CD14-positive monocyte (primary cell): Measurements from ENCODE around the gene ZNF784. TPM values are rescaled to one million over a fixed set of nuclear protein-coding genes. Genes with fewer than 3 reads are reported as not detected.

Source experiments
- DNase-seq, 3 donors: peaks; one replicate each; pipeline ENCODE4 v3.0.0-alpha.2; 2011 to 2022
- H2AFZ ChIP-seq: 2 replicates; pipeline ENCODE4 v1.6.0; 2012; ENCODE audit warnings: mild to moderate bottlenecking, low read depth, low read length, inconsistent platforms; ENCODE audit not compliant: insufficient read depth, poor library complexity, severe bottlenecking
- H3K27ac ChIP-seq, 2 donors: 1 replicate in 1 of 2; 2 replicates in 1 of 2; pipeline ENCODE4 v1.5.1; 2012 to 2013; ENCODE audit warnings: low read length in 2 of 2, control low read depth in 1 of 2, inconsistent platforms in 1 of 2, low read depth in 1 of 2, mild to moderate bottlenecking in 1 of 2
- H3K27me3 ChIP-seq, 2 donors: one replicate each; pipeline versions ENCODE4 v1.6.0 to v1.6.1; 2011 to 2013; ENCODE audit warnings: low read length in 2 of 2; ENCODE audit not compliant: control insufficient read depth in 2 of 2, insufficient read depth in 2 of 2
- H3K36me3 ChIP-seq, 2 donors: replicated peaks in 1 of 2; 1 replicate in 1 of 2; 2 replicates in 1 of 2; pipeline versions ENCODE4 v1.5.1 to v1.6.1; 2012 to 2013; ENCODE audit warnings: low read length in 2 of 2, control low read depth in 1 of 2, inconsistent platforms in 1 of 2, mild to moderate bottlenecking in 1 of 2; ENCODE audit not compliant: insufficient read depth in 2 of 2, control insufficient read depth in 1 of 2
- H3K4me1 ChIP-seq, 2 donors: 1 replicate in 1 of 2; 2 replicates in 1 of 2; pipeline versions ENCODE4 v1.5.1 to v1.6.1; 2012 to 2013; ENCODE audit warnings: low read length in 2 of 2, control low read depth in 1 of 2, inconsistent platforms in 1 of 2, mild to moderate bottlenecking in 1 of 2, moderate library complexity in 1 of 2; ENCODE audit not compliant: insufficient read depth in 2 of 2, control insufficient read depth in 1 of 2
- H3K4me2 ChIP-seq: replicated peaks from 2 replicates; pipeline ENCODE3; 2012; ENCODE audit warnings: low read length, moderate library complexity, mild to moderate bottlenecking; ENCODE audit not compliant: poor library complexity, severe bottlenecking; ENCODE audit errors: extremely low read depth
- H3K4me3 ChIP-seq, 3 experiments: fragments of 200-600 bp in 1 of 3; sonication (generic) in 1 of 3; replicated peaks in 1 of 3; 1 replicate in 2 of 3; 2 replicates in 1 of 3; pipeline ENCODE4 v1.5.1; 2011 to 2013; ENCODE audit warnings: low read length in 3 of 3, mild to moderate bottlenecking in 3 of 3, control low read depth in 2 of 3, low read depth in 2 of 3, inconsistent platforms in 1 of 3, moderate library complexity in 1 of 3
- H3K79me2 ChIP-seq: 2 replicates; pipeline ENCODE4 v1.6.0; 2012; ENCODE audit warnings: mild to moderate bottlenecking, control low read depth, inconsistent platforms, low read length, moderate library complexity; ENCODE audit not compliant: insufficient read depth
- H3K9ac ChIP-seq: 2 replicates; pipeline ENCODE4 v1.6.0; 2017; ENCODE audit warnings: low read length, mild to moderate bottlenecking; ENCODE audit not compliant: insufficient read depth, poor library complexity, severe bottlenecking
- H3K9me3 ChIP-seq, 2 donors: replicated peaks in 1 of 2; 1 replicate in 1 of 2; 2 replicates in 1 of 2; pipeline versions ENCODE4 v1.5.1 to v1.6.1; 2012 to 2013; ENCODE audit warnings: low read length in 2 of 2, control low read depth in 1 of 2; ENCODE audit not compliant: control insufficient read depth in 1 of 2, insufficient read depth in 1 of 2
- H4K20me1 ChIP-seq: 2 replicates; pipeline ENCODE4 v1.6.0; 2012; ENCODE audit warnings: mild to moderate bottlenecking, low read length, control low read depth, moderate library complexity; ENCODE audit not compliant: insufficient read depth
- H3K27ac Mint-ChIP-seq, 7 donors: one replicate each; pipeline ENCODE4 v1.8.0; 2020; ENCODE audit warnings: mild to moderate bottlenecking in 7 of 7, mixed read lengths in 7 of 7, moderate library complexity in 6 of 7, inconsistent platforms in 2 of 7
- H3K27me3 Mint-ChIP-seq, 3 donors: one replicate each; pipeline ENCODE4 v1.8.0; 2021 to 2022; ENCODE audit warnings: low read depth in 3 of 3, mild to moderate bottlenecking in 3 of 3, mixed read lengths in 3 of 3, moderate library complexity in 3 of 3, inconsistent platforms in 1 of 3
- H3K36me3 Mint-ChIP-seq, 2 donors: one replicate each; pipeline ENCODE4 v1.8.0; 2020; ENCODE audit warnings: mixed read lengths in 2 of 2, inconsistent platforms in 1 of 2, mild to moderate bottlenecking in 1 of 2
- H3K4me1 Mint-ChIP-seq: one replicate; pipeline ENCODE4 v1.8.0; 2020; ENCODE audit warnings: mild to moderate bottlenecking, mixed read lengths
- H3K4me3 Mint-ChIP-seq, 2 donors: one replicate each; pipeline ENCODE4 v1.8.0; 2020; ENCODE audit warnings: mild to moderate bottlenecking in 2 of 2, mixed read lengths in 2 of 2, moderate library complexity in 1 of 2
- H3K9me3 Mint-ChIP-seq, 7 donors: one replicate each; pipeline ENCODE4 v1.8.0; 2020 to 2022; ENCODE audit warnings: mixed read lengths in 7 of 7, mild to moderate bottlenecking in 6 of 7, moderate library complexity in 6 of 7, inconsistent platforms in 2 of 7
- CTCF ChIP-seq: fragments of 200-600 bp; IDR thresholded peaks from one replicate; pipeline ENCODE4 v1.8.0; 2022; ENCODE audit warnings: antibody characterized with exemption, mild to moderate bottlenecking
- WGBS: methylation state at CpG from one replicate; pipeline ENCODE4 v1.1.5; 2013; ENCODE audit warnings: missing lambda C conversion rate; ENCODE audit not compliant: insufficient coverage; 5-methylcytosine and 5-hydroxymethylcytosine counted together
- intact Hi-C, 2 donors: fragments of 100-400 bp; cut with micrococcal nuclease; formaldehyde crosslinking; loops; one replicate each; pipeline versions ENCODE4 v1.15.0 to v1.15.1; 2023
- polyA plus RNA-seq, 3 donors: library from polyadenylated mRNA; depleted of rRNA in 1 of 3; unstranded in 2 of 3; stranded (reverse) in 1 of 3; fragments of 300-500 nt in 2 of 3; fragments of >200 nt in 1 of 3; fragmentation: Illumina TruSeq in 2 of 3; gene quantifications; 1 replicate in 2 of 3; 2 replicates in 1 of 3; pipeline ENCODE4 v1.2.3, GENCODE V29; 2012 to 2021

The ZNF784 gene
- polyA plus RNA-seq, 3 donors, result 1.5 to 5.5 (median 2.4) TPM

DNA sequence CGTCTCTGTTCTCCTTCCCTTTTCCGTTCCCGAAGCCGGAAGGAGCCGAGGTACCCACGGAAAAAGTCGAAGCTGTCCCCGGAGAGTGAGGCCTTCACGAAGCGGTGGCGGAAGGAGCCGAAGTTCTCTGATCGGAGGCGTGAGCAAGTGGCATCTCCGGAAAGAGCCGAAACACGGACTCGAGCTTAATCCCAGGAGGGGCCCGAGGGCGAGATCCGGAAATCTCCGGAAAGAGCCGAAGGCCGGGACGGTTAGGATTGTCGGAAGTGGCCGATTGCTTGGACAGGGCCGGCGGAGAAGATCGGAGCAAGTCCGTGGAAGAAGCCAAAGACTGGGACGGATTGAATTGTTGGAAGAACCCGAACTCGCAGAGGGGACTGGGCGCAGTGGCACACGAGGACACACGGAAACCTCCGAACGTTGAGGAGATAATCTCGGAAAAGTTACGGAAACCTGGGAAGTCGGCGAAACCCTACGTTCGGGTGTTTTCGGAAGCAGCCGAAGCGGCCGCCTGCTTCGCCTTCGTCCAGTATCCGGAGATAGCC lies 30.0 kb upstream of the ZNF784 start:
- under 1% methylated on average over 51 of the region's 52 CpGs for WGBS
- no peaks in the 10 kb centered on the region for H3K9me3 Mint-ChIP-seq

More for the DNA sequence above, 30.0 kb upstream of the ZNF784 start:
- H3K4me2 ChIP-seq, result peak overlapping the region; percentile 84
- peak overlapping the region; percentile 79 for H2AFZ ChIP-seq
- no peaks in the 10 kb centered on the region for H3K27me3 ChIP-seq
- H3K27ac ChIP-seq, result peak overlapping the region; percentile 94 to 98
- peaks cover 45% of the 10 kb centered on the region for H3K79me2 ChIP-seq
- peak overlapping the region; percentile 98 to 99 for H3K4me3 Mint-ChIP-seq
- peaks cover 31% of the 10 kb centered on the region for H3K4me1 Mint-ChIP-seq
- DNase-seq, result peak; percentile 100
- peak overlapping the region; percentile 70 for H3K9ac ChIP-seq
- peaks cover 33 to 48% of the 10 kb centered on the region in 2 donors for H3K4me1 ChIP-seq
- intact Hi-C loops, result loop anchor here in 1 of 2 donors (2.0 to 10.0 kb wide), 2 partner anchors 22 to 1460 kb away; partner anchors contain the start of gene TSEN34
- no peaks in the 10 kb centered on the region for H3K9me3 ChIP-seq
- H3K4me3 ChIP-seq, result peak overlapping the region; percentile 66 to 89 (median 86)
- H3K36me3 Mint-ChIP-seq, result peaks cover 6 to 15% of the 10 kb centered on the region in 2 donors
- TF ChIP-seq CTCF, result no peak
- H4K20me1 ChIP-seq, result peaks cover 42% of the 10 kb centered on the region
- H3K27me3 Mint-ChIP-seq, result peaks cover 2 to 5% (median 4%) of the 10 kb centered on the region in 3 donors
- H3K36me3 ChIP-seq, result peaks cover 0 to 19% of the 10 kb centered on the region in 2 donors
- H3K27ac Mint-ChIP-seq, result peak overlapping the region; percentile 96 to 100 (median 100)
